ENCODE measurements around the gene CDH4.

DNA sequence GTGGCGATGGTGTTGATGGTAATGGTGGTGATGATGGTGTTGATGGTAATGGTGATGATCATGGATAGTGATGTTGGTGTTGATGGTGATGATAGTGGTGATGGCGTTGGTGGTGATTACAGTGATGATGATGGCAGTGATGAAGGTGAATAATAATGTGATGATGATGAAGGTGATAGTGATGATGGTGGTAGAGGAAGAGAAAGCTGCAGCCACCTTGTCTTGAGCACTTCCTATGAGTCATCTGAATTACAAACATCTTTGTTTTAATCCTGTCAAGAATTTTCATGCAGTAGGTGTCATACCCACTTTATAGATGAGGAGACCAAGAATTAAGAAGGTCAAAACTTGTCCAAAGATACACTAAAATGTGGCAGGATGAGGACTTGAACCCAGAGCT lies 571.2 kb downstream of the CDH4 start:
- no peak for TF ChIP-seq POLR2A (IDR thresholded peaks at IDR 0.05)
- TF ChIP-seq, protein P1, sequence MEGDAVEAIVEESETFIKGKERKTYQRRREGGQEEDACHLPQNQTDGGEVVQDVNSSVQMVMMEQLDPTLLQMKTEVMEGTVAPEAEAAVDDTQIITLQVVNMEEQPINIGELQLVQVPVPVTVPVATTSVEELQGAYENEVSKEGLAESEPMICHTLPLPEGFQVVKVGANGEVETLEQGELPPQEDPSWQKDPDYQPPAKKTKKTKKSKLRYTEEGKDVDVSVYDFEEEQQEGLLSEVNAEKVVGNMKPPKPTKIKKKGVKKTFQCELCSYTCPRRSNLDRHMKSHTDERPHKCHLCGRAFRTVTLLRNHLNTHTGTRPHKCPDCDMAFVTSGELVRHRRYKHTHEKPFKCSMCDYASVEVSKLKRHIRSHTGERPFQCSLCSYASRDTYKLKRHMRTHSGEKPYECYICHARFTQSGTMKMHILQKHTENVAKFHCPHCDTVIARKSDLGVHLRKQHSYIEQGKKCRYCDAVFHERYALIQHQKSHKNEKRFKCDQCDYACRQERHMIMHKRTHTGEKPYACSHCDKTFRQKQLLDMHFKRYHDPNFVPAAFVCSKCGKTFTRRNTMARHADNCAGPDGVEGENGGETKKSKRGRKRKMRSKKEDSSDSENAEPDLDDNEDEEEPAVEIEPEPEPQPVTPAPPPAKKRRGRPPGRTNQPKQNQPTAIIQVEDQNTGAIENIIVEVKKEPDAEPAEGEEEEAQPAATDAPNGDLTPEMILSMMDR (IDR thresholded peaks at IDR 0.05), result no peak
